Calu3 (cell line): ENCODE measurements around the gene BBS4. TPM values are rescaled to one million over a fixed set of nuclear protein-coding genes. Genes with fewer than 3 reads are reported as not detected.

ENCODE experiments used
- BruUV-seq: library from RNA; stranded (reverse); fragments of 400-500 nt; replicated peaks from 2 replicates; lab custom pipeline; 2021; lab: Mats Ljungman, UMichigan
- CTCF ChIA-PET: fragments of 300-600 bp; sonication (Branson Sonifier 250); formaldehyde crosslinking; loops from one replicate; lab custom pipeline; 2022; ENCODE audit warnings: antibody characterized with exemption; lab: Charles Lee
- DNase-seq: peaks from one replicate; pipeline ENCODE4 v3.0.0; 2022
- H3K27ac Mint-ChIP-seq: one replicate; pipeline ENCODE4 v1.8.0; 2022; ENCODE audit warnings: mixed read lengths; ENCODE audit not compliant: unreplicated experiment
- H3K27me3 Mint-ChIP-seq: one replicate; pipeline ENCODE4 v1.8.0; 2022; ENCODE audit warnings: mixed read lengths; ENCODE audit not compliant: unreplicated experiment
- H3K36me3 Mint-ChIP-seq: one replicate; pipeline ENCODE4 v1.8.0; 2022; ENCODE audit warnings: mild to moderate bottlenecking, moderate library complexity, mixed read lengths; ENCODE audit not compliant: insufficient read depth, unreplicated experiment
- H3K4me1 Mint-ChIP-seq: one replicate; pipeline ENCODE4 v1.8.0; 2022; ENCODE audit warnings: mild to moderate bottlenecking, low read depth, mixed read lengths; ENCODE audit not compliant: unreplicated experiment
- H3K4me3 Mint-ChIP-seq: one replicate; pipeline ENCODE4 v1.8.0; 2022; ENCODE audit warnings: mild to moderate bottlenecking, low read depth, moderate library complexity, mixed read lengths; ENCODE audit not compliant: unreplicated experiment
- H3K9me3 Mint-ChIP-seq: one replicate; pipeline ENCODE4 v1.8.0; 2022; ENCODE audit warnings: low read depth, mixed read lengths; ENCODE audit not compliant: unreplicated experiment
- CTCF ChIP-seq: fragments of 200-600 bp; IDR thresholded peaks from one replicate; pipeline ENCODE4 v1.8.0; 2022; ENCODE audit warnings: antibody characterized with exemption; ENCODE audit not compliant: unreplicated experiment
- intact Hi-C: fragments of 100-400 bp; cut with micrococcal nuclease; formaldehyde crosslinking; loops from one replicate; pipeline ENCODE4 v1.10.0; 2022; ENCODE audit not compliant: unreplicated experiment
- total RNA-seq: library from RNA; stranded (reverse); gene quantifications from 2 replicates; pipeline ENCODE4 v1.2.3, GENCODE V29; 2022

The BBS4 gene
- total RNA-seq, 1 experiment from 2014 or later, result 23.0 TPM

- peaks cover 21% of the 10 kb centered on the region for H3K4me1 Mint-ChIP-seq
- peaks cover 24% of the 10 kb centered on the region for H3K36me3 Mint-ChIP-seq
- peak overlapping the region; percentile 92 for H3K27ac Mint-ChIP-seq
- H3K27me3 Mint-ChIP-seq, result no peaks in the 10 kb centered on the region
- no peak for TF ChIP-seq CTCF
- intact Hi-C loops, result loop anchor here (5.0 kb wide), 1 partner anchor 300 kb away; no protein-coding TSS in a partner anchor
- peak overlapping the region; percentile 87 for H3K4me3 Mint-ChIP-seq
- no peaks in the 10 kb centered on the region for H3K9me3 Mint-ChIP-seq
- DNase-seq, result no peak
- TSS peak; percentile 61 for BruUV-seq
- CTCF ChIA-PET, result interaction anchor here (0.6 to 0.7 kb wide), 3 partner anchors 18 to 302 kb away, joined by 3 to 4 read pairs (median 3); no protein-coding TSS in a partner anchor
Observed at GRCh38 chr15:72782274-72783003, 96.4 kb downstream of the BBS4 start.

- H3K36me3 Mint-ChIP-seq, result peaks cover 24% of the 10 kb centered on the region
- CTCF ChIA-PET, result interaction anchor here (0.6 to 0.7 kb wide), 3 partner anchors 17 to 302 kb away, joined by 3 to 4 read pairs (median 3); no protein-coding TSS in a partner anchor
- H3K4me3 Mint-ChIP-seq, result peak overlapping the region; percentile 87
- H3K27me3 Mint-ChIP-seq, result peaks cover 2% of the 10 kb centered on the region
- peak overlapping the region; percentile 92 for H3K27ac Mint-ChIP-seq
- BruUV-seq, result no TSS peak
- no peak for DNase-seq
- peaks cover 21% of the 10 kb centered on the region for H3K4me1 Mint-ChIP-seq
- intact Hi-C loops, result loop anchor here (5.0 kb wide), 1 partner anchor 299 kb away; no protein-coding TSS in a partner anchor
- no peak for TF ChIP-seq CTCF
- no peaks in the 10 kb centered on the region for H3K9me3 Mint-ChIP-seq
Observed at GRCh38 chr15:72783004-72783639, 97.1 kb downstream of the BBS4 start.

GRCh38 chr15:72783640-72784455 lies 97.8 kb downstream of the BBS4 start, which contains the start of gene ADPGK:
Gene ADPGK, minus strand, starts transcription at chr15:72783758. Its CDS starts 67 bp downstream, at chr15:72783691.
- intact Hi-C loops, result loop anchor here (5.0 kb wide), 1 partner anchor 298 kb away; no protein-coding TSS in a partner anchor
- H3K36me3 Mint-ChIP-seq, result peaks cover 24% of the 10 kb centered on the region
- peaks cover 9% of the 10 kb centered on the region for H3K27me3 Mint-ChIP-seq
- H3K27ac Mint-ChIP-seq, result peak within 1 kb of the TSS; percentile 92
- peak; percentile 45 for TF ChIP-seq CTCF
- no TSS peak for BruUV-seq
- CTCF ChIA-PET, result interaction anchor here (0.5 kb wide), 1 partner anchor 251 kb away, joined by 4 read pairs; no protein-coding TSS in a partner anchor
- no peaks in the 10 kb centered on the region for H3K9me3 Mint-ChIP-seq
- DNase-seq, result peak; percentile 97
- peaks cover 21% of the 10 kb centered on the region for H3K4me1 Mint-ChIP-seq
- peak within 1 kb of the TSS; percentile 87 for H3K4me3 Mint-ChIP-seq

- peak overlapping the region; percentile 92 for H3K27ac Mint-ChIP-seq
- TSS peak; percentile 85 for BruUV-seq
- CTCF ChIA-PET, result interaction anchor here (0.5 kb wide), 1 partner anchor 250 kb away, joined by 4 read pairs; no protein-coding TSS in a partner anchor
- peaks cover 24% of the 10 kb centered on the region for H3K36me3 Mint-ChIP-seq
- intact Hi-C loops, result loop anchor here (5.0 kb wide), 1 partner anchor 298 kb away; no protein-coding TSS in a partner anchor
- H3K9me3 Mint-ChIP-seq, result no peaks in the 10 kb centered on the region
- peak overlapping the region; percentile 87 for H3K4me3 Mint-ChIP-seq
- peaks cover 15% of the 10 kb centered on the region for H3K27me3 Mint-ChIP-seq
- TF ChIP-seq CTCF, result no peak
- H3K4me1 Mint-ChIP-seq, result peaks cover 21% of the 10 kb centered on the region
- no peak for DNase-seq
Observed at GRCh38 chr15:72784456-72784876, 98.5 kb downstream of the BBS4 start.
